Hepatic stellate cell (primary cell): Measurements from ENCODE around the gene NFKB2.
A peak's percentile ranks its signal among the peaks of the same experiment; 100 is the strongest.

Source experiments
- DNase-seq: peaks from one replicate; pipeline ENCODE4 v3.0.0; 2011; ENCODE audit warnings: low spot score

The NFKB2 gene

DNA sequence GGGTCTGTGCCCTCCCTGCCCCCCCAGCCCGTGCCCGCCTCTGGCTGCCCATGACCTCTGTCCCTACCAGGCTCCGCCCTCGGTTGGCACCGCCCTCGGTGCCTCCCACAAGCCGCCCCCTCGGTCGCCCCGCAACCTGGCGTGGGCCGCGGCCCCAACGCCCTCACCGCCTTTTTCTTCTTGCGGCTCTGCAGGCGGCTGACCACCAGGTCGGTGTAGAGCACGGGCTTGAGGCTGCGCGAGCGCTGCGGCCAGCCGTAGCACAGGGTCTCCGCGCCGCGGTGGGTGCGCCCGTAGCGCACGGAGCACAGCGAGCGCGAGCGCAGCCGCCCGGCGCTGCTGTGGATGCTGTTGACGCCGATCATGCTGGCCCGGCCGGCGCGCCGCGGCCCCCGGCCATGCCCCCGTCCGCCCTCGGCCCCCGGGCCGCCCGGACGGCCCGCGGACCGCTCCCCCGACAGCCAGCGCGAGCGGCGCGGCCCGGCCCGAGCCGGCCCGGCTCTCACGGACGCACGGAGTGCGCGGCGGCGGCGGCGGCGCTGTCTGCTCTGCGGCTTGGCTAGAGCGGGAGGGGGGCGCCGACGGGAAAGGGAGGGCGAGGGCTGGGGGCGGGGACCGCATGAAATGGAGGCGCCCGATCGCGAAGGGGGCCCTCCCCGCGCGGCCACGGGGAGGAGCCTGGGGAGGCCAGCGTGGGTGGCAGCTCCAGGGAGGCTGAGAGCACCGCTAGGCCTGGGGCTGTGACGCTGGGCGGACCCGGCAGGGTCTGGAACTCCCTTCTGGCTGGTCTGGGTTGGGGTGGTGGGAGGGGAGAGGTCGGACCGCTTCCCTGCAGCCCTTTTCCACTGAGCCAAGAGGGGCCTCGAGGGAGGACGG is 13.5 kb downstream of the NFKB2 start:
- DNase-seq, result peak; percentile 47

DNA sequence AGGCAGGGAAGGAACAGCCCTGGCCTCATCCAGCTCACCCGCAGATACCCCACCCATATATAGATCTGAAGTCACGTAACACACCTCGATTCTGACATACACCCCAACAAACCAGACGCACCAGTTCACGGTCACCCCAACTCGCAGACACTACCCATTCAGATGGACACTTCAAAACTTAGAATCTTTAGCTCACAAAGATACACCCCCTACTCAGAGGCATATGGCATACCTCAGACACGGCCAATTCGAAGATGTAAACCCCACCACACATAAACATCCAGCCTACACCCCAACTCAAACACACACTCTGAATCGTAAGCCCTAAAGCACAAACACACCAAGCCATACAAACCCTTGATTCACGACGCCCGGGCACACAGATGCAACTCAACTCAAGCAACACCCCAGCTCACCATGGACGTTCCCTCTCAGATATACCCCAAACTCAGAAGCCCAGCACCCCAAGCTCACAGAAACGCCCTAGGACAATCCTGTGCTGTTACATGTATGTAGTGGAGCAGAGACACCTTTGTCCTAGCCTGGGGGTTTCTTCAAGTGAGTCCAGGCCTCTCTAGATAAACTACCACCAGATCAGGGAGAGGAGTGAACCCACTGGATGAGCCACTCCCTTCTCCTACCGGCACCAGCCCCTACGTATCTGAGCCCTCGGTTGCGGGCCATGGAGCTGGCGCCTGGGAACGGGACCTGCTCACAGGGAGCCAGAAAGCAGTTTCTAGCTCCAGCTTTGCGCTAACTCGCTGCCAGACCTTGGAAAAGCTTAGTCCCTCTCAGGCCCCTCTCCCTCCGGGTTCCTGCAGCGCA is 14.3 kb downstream of the NFKB2 start:
- no peak for DNase-seq

DNA sequence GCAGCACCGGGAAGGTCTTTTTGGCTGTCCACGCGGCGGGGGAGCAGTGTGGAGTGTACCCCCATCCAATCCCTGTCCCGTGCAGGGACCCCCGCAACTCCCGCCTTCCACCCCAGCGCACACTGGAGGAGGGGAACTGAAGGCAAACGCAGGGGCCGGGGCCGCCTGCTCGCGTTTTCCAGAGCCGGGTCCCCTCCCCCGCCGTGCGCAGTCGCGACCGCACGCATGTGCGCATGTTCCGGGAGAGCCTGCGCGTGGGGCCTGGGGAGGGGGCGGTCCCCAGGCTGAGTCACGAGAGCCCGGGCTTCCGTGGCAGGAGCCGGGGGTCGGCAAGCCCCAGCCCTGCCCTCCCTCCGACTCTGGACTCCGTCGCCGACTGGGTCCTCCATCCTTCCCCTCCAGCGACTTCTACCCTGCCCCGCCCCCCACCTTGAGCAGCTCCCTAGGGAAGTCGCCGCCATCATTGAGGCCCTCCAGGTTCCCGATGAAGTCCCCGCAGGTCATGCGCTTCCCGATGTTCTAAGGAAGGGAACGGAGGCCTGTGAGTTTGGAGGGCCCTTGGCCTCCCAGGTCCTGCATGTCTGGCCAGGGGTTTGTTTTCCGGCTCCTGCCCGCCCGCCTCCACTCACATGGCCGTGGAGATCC is 15.0 kb downstream of the NFKB2 start:
- DNase-seq, result no peak

DNA sequence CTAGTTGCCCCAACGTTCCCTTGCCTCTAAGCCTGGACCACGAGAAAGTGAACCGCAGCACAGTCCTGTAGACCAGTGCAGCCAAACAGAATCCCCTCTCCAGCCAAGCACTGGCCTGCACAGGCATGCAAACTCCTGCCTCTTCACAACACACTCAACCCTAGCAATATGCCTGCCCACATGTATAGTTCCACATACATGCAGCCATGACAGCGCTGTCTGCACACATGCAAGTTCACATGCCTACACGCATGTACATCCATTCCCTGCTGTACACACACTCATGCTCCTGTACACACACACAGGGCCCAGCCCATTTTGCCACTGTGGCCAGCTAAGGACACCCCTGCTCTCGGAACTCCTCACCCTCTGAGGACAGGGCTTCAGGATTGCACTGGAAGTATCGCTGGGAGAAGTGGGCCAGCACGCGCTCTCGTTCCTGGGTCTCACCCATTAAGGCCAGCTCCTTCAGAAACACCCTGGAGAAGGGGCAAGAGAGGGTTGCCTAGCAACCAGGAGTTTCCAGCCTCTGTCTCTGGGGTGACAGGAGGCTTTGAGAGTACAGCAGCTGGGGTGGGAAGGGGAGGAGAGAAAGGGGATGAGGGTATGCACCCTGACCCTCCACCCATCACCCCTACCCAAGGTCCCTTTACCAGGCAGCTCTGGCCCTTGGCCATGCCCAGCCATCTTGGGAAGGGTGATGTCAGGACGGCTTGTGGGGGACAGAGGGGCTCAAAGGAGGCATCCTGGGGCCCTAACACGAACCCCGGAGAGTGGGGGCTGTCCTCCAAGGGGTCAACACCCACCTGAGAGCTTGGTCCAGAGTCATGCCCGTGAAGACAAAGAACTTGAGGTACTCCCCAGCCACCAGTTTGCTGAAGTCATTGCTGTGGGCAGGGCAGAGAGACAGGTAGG is 16.1 kb downstream of the NFKB2 start:
- no peak for DNase-seq

DNA sequence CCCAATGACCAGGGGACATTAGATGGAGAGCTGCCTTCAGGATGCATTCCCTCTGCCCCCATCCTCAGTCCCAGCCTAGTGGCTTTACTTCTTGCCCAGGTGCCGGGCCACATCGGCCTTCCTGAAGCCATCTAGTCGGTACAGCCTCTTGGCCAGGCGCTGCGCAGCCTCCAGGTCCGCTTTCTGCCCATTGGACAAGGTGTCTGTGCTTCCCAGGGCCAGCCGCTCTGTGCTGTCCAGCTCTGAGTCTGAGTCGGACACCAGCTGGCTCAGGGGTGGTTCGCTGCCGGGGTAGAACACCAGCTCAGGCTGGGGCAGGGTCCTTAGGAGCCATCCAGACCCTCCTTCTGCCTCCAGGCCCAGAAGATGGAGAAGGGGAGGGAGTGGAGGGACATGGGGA is 16.8 kb downstream of the NFKB2 start:
- no peak for DNase-seq

DNA sequence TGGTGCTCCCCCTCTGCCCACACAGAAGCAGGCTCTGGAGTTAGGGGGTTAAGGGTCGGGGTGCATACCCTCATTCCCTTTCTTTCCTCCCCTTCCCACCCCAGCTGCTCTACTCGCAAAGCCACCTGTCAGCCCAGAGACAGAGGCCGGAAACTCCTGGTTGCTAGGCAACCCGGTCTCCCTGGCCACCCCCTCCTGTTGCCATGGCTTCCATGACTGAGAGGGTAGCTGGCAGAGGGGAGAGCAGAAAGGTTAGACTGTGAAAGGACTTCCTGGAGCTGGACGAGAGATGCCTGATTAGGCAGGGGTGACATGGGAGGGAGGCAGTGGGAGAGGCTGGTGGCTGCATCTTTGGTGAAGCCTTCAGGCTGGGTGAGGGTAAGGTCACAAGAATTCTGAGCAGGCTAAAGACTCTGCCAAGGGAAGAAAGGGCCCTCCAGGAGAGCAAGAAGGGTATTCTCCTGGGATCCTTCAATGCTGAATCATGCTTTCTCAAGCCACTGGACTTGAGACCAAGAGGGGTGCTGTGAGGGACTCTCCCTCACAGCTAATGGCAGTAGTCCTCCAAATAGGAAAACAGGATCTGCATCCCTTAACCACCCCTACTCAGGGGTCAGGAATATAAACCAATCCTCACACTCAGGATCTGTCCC is 17.7 kb downstream of the NFKB2 start:
- DNase-seq, result no peak

DNA sequence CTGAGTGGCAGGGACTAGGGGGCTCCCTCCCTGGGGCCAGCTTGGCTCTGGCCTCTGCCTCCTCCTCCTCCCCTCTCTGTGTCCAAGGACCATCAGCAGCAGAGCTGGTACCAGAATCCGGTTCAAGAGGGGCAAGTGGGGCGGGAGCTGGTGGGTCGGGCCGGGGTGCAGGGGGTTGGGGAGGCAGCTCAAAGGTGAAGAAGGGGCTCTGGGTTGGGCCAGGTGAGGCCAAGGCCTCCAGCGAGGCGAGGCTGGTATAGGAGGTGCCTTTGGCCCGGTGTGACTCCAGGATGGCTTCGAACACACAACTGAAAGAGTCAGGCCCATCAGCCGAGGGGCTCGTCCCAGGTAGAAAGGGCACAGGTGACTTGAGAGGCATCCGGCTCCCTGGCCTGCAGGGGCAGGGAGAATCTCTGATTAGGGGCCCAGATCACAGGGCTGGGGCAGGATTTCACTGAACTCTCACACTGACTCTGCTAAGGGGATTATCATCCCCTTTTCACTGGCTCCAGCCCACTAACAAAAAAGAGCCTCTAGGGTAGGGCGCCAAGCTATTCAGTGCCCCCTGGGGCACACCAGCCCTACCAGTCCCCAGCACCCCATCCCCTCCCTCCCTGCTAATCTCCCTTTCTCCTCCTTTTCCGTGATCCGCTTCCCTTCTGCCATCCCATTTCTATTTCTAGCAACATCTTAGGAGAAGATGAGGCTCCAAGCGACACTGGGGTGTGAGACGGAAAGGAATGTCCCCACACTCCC is 18.5 kb downstream of the NFKB2 start:
- no peak for DNase-seq

DNA sequence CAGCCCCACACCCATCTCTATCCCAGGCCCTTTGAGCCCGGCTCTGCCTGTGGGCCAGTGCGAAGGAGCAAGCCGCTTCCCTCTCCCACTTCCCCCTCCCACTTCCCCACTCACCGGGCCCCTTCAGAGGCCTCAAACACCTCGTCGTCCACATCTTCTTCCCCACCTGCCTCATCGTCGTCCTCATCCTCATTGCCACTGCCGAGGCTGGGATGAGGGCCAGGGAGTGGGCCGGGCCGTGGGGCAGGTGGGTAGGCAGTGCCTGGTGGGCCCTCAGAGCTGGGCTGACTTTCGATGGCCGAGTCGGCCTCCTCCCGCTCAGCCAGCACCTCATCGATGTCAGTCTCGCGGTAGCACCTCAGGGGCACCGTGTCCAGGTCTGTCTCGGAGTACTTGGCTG is 19.2 kb downstream of the NFKB2 start:
- no peak for DNase-seq

DNA sequence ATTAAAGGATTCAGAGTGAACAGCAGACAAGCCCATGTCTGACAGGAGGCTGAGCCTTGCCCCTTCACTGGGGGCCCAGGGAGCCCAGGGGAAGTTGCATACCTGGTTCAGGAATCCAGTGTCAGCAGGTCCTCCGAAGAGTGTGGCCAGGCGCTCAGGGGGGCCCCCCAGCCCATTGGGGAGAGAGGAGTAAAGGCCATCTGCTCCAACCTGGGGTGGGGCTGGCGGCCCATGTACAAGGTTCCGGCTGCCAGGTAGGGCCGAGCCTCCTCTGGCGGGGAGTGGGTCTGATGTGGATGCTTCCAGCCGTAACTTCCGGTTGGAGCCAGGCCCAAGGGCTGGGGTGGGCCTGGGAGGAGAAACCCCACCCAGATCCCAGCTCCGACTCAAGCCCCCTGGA is 20.8 kb downstream of the NFKB2 start:
- no peak for DNase-seq

DNA sequence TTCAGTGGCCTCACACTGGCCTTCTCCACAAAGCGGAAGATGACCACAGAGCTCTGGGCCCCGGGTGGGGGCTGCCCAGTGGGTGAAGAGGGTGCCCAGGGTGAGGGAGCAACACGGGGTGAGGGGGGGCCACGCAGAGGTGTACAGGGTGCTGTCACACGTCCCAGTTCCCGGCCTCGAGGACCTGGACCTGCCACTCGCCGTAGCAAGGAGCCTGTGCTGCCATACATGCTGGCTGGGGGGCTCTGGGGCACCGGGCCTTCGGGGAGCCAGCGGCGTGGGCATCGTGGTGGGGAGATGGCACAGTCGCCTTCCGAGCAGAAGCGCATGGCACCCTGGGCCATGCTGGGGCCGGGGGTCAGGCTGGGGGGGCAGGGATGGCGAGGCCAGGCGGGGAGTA is 21.2 kb downstream of the NFKB2 start:
- no peak for DNase-seq

DNA sequence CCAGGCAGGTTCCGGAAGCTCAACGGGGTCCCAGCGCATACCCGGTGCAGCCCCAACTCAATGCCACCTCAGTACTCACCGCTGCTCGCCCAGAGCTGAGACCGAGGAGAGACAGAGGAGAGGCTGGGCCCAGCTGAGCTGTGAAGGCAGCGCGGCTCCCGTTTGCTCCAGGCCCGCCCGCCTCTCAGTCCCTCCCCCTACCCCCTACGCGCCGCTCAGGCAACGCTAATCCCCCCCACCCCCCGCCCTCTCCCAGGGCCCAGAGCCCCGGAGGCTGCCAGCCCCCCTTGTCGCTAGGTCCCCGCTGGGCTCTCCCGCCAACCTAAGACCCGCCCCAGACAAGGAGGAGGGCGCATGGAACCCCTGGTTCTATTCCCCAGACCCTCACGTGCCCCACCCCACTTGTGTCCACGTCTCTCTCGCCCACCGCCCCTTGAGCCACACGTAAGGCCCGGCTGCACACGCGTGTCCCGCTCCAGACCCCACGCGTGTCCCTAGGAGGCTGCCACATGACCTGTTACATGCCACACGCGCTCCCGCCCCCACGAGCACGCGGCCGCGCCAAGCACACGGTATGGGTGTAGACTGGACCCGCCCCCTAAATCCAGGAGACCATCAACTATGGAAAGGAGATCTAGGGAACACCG is 23.2 kb downstream of the NFKB2 start, which contains the start of gene PSD:
Gene PSD, minus strand, starts transcription at position 164 of the 647 bp plus-strand sequence. CDS start 1,747 bp downstream, outside the sequence.
- DNase-seq, result no peak

DNA sequence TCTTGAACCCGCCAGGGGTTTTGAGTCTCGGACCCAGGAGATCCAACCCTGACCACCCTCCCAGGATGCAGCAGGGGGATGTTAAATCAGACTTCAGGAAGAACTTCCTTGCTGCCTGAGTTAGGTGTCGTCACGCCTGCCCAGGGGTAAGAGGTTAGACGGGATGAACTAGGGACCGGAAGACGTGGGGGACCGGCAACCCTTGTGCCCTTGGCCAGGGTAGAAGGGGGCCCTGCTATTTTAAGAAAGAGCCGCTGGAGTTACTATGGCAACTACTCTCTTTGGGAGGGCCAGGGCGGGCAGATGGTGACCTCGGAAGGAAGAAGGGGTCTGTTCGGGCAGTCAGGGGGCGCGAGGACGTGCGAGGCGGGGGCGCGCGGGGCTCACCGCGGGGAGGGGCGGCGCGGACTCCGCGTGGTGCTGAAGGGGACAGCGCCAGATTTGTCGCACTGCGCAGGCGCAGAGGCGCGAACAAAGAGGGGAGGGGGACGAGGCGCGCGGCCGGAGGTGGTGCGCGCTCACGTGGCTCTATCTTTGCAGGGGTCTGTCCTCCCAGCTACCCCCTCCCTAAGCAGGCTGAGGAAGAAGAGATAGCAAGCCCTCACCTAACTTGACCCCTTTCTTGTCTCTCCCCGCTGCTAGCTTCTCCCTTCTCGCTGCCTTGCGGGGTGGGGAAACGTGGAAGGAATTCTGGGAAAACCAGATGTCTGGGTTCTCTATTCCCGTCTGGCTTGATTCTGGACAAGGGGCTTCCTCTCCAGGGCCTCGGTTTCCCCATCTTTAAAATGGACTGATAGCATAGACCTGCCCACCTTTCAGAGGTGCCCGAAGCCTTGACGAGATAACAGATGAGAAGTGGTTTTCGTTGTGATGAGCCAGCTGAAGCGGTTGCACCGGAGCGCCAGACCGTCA is 24.0 kb downstream of the NFKB2 start:
- DNase-seq, result peak; percentile 51

DNA sequence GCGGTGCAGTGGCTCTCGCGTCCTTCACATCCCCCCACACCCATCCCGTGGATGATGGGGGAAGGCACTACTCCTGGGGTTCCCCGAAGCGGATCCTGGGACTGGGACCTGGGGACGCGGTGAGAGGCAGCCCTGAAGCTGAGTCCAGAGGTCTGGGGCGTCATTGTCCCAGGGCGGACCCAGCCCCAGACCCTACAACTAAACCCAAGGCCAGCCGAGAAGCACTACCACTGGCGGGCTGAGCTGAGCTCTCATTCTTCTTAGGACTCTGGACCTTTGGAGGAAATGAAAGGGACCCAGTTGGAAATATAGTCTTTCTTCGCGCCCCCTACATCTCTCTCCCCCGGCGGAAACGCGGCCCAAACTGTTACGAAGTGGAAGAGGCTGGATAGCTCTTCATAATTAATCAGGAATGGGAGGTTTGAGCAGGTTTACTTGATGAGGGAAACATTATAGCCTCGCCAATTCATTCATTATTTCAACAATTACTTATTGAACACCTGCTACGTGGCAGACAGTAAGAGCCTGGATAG is 24.7 kb downstream of the NFKB2 start:
- DNase-seq, result no peak

DNA sequence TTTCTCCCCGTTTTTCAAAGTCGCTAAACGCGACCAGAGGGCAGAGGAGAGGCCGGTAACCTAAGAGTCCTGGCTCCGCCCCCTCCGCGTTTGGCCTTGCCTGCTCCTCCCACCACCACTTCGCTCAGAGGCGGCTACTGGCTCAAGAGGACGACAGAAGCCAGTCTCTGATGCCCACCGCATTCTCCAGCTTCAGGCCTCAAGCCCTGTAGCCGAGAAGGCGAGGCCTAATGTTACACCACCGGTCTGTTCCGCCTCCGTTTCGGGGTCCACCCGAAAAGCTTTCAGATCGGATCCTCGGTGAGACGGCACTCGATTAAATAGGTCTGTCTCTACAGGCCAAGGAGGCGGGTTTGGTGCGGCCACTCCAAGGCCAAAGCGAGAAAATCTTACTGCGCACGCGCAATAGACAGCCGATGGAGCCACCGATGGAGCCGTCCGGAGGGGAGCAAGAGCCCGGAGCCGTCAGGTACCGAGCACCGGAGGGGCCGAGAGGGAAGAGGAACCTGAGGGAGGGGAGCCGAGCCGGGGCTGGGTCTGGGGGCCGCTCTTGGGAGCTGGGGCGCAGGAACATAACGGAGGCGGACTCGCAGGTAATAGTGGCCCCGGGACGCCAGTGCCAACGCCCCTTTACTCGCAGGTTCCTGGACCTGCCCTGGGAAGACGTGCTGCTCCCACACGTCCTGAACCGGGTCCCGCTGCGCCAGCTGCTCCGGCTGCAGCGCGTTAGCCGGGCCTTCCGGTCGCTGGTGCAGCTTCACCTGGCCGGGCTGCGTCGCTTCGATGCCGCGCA is 25.4 kb downstream of the NFKB2 start, which contains the start of gene FBXL15:
Gene FBXL15, plus strand, starts transcription at position 123 of the 793 bp plus-strand sequence. Its CDS starts 294 bp downstream, at position 417.
- peak; percentile 98 for DNase-seq

DNA sequence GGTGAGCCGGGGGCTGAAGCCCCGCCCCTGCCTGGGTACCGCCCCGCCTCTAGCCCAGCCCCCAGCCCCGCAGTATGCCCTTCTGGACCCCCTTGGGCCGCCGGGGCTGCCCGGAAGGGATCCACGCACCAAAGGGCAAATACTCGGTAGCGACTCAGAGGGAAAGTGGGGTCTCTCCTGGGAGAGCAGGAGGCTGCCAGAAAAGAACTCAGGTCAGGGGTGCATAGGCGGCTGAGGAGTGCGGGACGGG is 25.9 kb downstream of the NFKB2 start:
- DNase-seq, result no peak

DNA sequence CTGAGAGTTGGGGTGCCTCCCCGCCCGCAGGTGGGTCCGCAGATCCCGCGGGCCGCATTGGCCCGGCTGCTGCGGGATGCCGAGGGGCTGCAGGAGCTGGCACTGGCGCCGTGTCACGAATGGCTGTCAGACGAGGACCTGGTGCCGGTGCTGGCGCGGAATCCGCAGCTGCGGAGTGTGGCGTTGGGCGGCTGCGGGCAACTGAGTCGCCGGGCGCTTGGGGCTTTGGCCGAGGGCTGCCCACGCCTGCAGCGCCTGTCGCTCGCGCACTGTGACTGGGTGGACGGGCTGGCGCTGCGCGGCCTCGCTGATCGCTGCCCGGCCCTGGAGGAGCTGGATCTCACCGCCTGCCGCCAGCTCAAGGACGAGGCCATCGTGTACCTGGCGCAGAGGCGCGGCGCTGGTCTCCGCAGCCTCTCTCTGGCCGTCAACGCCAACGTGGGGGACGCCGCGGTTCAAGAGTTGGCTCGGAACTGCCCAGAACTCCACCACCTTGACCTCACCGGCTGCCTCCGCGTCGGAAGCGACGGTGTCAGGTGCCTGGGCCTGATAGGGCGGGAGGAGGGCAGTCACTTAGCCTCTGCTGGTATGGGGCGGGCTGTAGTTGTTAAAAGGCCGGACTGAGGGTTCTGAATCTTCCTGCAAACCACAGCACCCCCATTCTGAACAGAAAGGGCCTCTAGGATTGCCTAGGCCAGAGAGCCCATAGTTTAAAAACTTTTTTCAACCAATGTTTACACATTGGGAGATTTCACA is 26.4 kb downstream of the NFKB2 start:
- DNase-seq, result no peak

DNA sequence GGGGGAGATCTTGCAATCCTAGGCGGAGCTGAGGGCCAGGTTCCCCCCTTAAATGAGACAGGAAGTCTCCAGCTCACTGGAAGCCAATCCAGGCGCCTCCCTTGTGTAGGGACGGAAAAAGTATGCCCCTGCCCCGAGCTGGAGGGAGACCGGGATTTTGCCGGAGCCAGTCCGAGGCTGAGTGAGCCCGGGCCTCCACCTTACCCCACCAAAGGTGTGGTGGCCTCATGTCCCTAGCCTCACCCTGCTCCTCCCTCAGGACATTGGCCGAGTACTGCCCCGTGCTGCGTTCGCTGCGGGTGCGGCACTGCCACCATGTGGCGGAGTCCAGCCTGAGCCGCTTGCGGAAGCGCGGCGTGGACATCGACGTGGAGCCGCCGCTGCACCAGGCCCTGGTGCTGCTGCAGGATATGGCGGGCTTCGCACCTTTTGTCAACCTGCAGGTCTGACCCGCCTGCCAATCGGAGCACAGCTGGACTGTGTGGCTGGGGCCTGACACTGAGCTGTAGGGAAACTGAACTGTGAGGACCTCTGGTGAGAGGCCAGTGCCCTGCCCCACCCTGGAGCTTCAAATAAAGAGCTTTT is 27.1 kb downstream of the NFKB2 start:
- DNase-seq, result peak; percentile 87
